NCI-H128 (cell line): ENCODE data around the gene LIPG.
"Not testable (repeated sequence)": the region's sequence is repeated elsewhere in the genome, so short reads cannot be mapped to it uniquely, and the experiment has no call there.

ENCODE experiments used
- DNase-seq: peaks from one replicate; lab custom pipeline; 2025; ENCODE audit not compliant: unreplicated experiment; lab: John Stamatoyannopoulos, UW

LIPG gene

DNA sequence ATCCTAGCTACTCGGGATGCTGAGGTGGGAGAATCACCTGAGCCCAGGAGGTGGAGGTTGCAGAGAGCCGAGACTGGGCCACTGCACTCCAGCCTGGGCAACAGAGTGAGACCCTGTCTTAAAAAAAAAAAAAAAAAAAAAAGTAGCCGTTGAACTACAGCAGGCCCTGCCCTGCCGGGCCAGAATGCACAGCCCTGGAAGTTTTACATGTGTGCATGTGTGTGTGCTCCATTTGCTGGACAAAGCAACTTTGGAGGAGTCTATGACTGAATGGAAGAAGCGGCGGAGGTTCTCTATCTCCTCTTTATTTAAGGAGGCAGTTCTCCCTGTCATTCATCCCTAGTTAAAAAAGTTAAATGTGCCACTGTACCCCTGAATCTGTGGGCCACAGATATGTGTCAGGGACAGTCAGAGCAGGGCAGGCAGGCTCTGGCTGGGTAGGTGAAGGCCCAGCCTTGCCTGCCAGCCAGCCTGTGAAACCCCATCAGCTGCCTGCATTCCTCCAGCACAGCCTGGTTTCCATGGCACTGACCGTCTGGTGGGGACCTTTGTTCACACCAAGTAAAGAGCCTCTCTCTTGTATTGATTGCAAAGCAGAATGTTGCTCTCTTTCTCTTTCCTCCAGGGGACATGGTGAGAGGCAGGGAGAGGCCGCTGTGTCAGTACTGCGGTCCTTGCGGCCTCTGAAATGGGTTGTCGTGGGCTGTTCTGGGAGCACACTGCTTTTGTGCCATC, 10.9 kb downstream of the LIPG start:
- no peak for DNase-seq

- DNase-seq = no peak
These were observed 12.0 kb downstream of the LIPG start for GRCh38 chr18:49573835-49574234.

- DNase-seq = not testable (repeated sequence)
These were observed 17.2 kb downstream of the LIPG start for GRCh38 chr18:49579041-49579440.

DNA sequence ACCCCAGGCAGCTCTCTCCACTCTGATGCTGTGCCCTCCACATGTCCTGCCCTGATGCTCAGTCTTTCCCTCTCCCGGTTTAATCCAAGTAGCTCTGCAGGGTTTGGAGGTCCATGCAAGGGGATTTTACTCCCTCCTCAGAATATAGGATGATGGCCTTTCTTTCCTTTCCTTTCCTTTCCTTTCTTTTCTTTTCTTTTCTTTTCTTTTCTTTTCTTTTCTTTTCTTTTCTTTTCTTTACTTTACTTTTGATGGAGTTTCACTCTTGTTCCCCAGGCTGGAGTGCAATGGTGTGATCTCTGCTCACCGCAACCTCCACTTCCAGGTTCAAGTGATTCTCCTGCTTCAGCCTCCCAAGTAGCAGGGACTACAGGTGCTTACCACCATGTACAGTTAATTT, 17.7 kb downstream of the LIPG start:
- DNase-seq = not testable (repeated sequence)

DNA sequence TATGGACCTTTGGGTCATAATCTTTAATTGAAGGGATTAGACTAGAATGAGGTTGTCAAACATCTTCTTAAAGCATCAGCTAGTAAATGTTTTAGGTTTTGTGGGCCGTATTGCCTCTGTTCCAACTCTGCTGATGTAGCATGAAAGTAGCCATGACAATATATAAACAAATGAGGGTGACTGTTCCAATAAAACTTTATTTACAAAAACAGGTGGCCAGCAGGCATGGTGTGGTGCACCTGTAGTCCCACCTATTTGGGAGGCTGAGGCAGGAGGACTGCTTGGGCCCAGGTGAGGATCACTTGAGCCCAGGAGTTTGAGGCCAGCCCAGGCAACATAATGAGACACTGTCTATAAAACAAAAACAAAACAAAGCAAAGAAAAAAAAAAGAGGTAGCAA, 18.4 kb downstream of the LIPG start:
- DNase-seq = no peak

DNA sequence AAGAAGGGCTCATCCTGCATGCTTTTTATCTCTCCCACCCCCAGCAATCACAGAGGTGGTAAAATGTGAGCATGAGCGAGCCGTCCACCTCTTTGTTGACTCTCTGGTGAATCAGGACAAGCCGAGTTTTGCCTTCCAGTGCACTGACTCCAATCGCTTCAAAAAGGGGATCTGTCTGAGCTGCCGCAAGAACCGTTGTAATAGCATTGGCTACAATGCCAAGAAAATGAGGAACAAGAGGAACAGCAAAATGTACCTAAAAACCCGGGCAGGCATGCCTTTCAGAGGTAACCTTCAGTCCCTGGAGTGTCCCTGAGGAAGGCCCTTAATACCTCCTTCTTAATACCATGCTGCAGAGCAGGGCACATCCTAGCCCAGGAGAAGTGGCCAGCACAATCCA, 19.5 kb downstream of the LIPG start:
- DNase-seq = no peak

- no peak for DNase-seq
These were observed 20.7 kb downstream of the LIPG start for GRCh38 chr18:49582579-49582978.

DNA sequence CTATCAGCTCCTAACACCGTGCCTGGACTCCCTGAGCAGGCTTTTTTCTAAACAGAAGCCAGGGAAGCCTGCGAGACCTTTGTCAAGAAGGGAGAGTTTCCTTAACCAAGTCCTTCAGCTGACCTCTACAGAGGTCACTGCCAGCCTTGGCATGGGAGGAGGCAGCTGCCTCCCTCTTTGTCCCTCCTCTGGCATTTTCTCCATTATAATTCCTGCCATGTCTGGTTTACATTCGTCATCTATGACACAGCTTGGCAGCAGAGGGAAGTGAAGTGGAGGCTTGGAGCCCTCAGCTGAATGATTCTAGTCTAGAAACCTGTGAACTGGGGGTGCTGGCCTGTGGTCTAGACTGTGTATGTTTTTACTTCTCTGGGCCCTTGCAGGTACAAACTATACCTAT, 22.5 kb downstream of the LIPG start:
- DNase-seq = no peak

GRCh38 chr18:49584951-49585350, 23.1 kb downstream of the LIPG start:
- DNase-seq = not testable (repeated sequence)

DNA sequence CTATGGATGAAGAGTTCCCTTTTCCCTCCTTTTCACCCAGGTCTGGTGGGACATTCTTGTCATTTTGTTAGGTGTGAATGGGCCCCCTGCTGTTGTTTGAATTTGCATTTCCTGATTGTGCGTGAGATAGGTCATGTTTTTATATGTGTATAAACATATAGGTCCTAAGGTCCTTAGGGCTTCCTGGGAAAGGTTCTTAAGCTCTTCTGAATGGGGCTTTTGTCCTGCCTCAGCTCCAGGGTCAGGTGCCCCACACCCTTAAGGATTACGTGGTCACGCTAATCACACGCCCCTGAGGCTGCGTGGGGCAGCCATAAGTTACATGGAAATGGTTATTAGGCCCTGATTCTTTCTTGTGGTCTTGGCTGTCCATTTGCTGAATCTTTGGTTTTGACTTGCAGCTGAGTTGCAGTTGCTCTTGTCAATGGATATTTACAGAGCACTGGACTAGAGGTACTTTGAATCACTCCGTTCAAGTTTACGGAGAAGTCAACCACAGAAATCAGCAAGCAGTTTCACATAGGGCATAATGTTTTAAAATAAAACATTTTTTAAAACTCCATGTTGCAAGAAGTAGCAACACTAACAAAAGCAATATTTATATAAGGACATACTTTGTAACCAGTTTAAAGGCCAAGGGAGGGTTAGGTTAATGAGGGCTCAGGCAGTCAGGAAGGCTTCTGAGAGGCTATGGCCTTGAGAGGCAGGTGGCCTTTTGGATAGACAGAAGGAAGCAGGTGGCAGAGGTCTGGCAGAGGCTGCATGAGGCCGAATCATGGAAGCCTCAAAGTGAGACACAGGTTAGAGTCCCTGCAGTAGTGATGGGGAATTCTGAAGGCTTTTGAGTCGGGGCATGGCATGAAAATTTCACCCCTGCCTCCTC, 24.2 kb downstream of the LIPG start:
- DNase-seq = no peak

- no peak for DNase-seq
These were observed 26.3 kb downstream of the LIPG start for GRCh38 chr18:49588171-49588570.

DNA sequence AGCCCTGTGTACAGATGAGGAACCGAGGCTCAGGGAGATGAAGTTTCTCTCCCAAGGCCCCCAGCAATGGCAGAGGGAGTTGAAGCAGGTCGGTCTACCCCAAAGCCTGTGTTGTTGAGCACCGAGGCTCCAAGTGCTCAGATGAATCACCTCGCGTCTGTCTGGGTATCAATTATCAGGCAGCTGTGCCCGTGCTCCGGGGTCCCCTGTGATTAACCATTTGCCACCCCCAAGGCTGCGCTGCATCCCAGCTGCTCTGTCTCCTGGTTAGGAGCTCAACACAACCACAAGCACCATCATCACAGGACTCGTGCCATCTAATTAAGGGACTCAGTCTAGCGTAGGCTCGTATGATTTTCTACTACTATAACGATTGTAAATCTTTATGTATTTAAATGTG, 27.1 kb downstream of the LIPG start:
- DNase-seq = no peak

GRCh38 chr18:49590608-49591007, 28.8 kb downstream of the LIPG start:
- DNase-seq = no peak

- no peak for DNase-seq
These were observed 29.4 kb downstream of the LIPG start for GRCh38 chr18:49591271-49591670.

- DNase-seq = no peak
These were observed 29.9 kb downstream of the LIPG start for GRCh38 chr18:49591775-49592174.

- no peak for DNase-seq
These were observed 34.8 kb downstream of the LIPG start for GRCh38 chr18:49596687-49597086.

GRCh38 chr18:49597157-49597931, 35.5 kb downstream of the LIPG start:
- DNase-seq = no peak

DNA sequence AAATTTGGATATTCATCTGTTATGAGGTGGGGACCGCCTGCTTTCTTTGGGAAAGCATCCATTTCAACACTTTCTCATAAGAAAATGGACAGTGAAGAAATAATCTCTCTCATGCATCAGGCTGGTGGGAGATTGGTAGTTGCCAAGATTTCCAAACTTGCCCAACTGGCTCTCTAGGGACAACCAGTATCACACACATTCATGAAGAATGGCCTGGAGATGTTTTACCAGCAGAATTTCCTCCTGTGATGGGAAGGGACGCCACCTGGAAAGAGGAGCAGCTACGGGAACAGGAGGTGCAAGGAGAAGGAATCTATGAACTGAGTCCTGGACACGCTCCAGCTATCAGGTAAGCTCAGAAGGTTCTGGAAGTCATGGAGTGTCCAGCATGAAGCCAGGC, 39.4 kb downstream of the LIPG start:
- DNase-seq = no peak

- no peak for DNase-seq
These were observed 46.8 kb downstream of the LIPG start for GRCh38 chr18:49608366-49609255.

DNA sequence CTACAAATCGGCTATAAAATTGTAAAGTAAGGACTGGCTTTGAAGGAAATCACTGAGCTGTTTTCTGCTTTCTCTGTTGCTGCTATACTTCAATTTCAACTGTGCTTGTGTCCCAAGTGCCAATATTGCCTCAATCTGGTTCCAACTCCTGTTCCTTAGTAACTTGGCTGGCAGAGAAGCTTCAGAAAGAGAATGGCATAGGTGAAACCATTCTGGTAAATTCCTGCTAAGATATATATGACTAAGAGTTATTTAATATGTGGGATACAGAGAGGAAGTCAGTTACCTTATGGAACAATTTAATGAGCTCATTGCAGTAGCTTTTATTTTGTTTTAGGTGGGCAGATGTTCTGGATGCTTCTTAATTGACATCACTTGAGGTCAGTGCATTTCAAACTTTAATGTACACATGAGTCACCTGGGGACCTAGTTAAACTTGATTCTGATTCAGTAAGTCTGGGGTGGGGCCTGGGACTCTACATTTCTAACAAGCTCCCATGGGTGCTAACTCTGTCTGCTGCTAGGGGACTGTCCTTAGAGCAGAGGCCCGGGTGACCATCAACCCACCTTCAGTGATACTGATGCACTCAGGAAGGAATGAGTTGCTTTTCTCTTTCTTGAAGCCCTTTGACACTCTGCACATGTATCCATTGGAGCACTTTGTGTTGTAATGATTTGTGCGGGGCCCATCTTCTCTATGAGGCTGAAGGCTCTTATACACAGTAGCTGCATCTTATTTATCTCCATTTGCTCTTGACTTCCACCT, 47.6 kb downstream of the LIPG start:
- no peak for DNase-seq
